Activated T-cell treated with anti-CD3 and anti-CD28 coated beads, Interleukin-2, amount 50 U/mL, for 72 hours (primary cell): ENCODE data around the gene TMEM187. TPM values are rescaled to one million over a fixed set of nuclear protein-coding genes. Genes with fewer than 3 reads are reported as not detected.
A peak's percentile ranks its signal among the peaks of the same experiment; 100 is the strongest.

Experiments used
- ATAC-seq, 2 donors: fragments of 150-1000 bp; cut with Tn5 transposase; replicated peaks in 1 of 2; 2 replicates each; pipeline ENCODE4 v1.10.0; 2021; ENCODE audit warnings: moderate library complexity in 2 of 2, mild to moderate bottlenecking in 1 of 2
- DNase-seq, 2 donors: peaks; one replicate each; pipeline ENCODE4 v3.0.0; 2021 to 2022; ENCODE audit warnings: mixed read lengths in 1 of 2
- H3K27ac Mint-ChIP-seq: one replicate; pipeline ENCODE4 v1.8.0; 2022; ENCODE audit warnings: mild to moderate bottlenecking, moderate library complexity, mixed read lengths
- H3K27me3 Mint-ChIP-seq: one replicate; pipeline ENCODE4 v1.8.0; 2022; ENCODE audit warnings: low read depth, mixed read lengths
- H3K36me3 Mint-ChIP-seq, 2 donors: one replicate each; pipeline ENCODE4 v1.8.0; 2022; ENCODE audit warnings: mixed read lengths in 2 of 2, mild to moderate bottlenecking in 1 of 2; ENCODE audit not compliant: insufficient read depth in 2 of 2
- H3K4me1 Mint-ChIP-seq: one replicate; pipeline ENCODE4 v1.8.0; 2022; ENCODE audit warnings: low read depth, mixed read lengths
- H3K4me3 Mint-ChIP-seq, 2 donors: one replicate each; pipeline ENCODE4 v1.8.0; 2022; ENCODE audit warnings: mild to moderate bottlenecking in 2 of 2, mixed read lengths in 2 of 2, moderate library complexity in 2 of 2
- H3K9me3 Mint-ChIP-seq, 2 donors: one replicate each; pipeline ENCODE4 v1.8.0; 2022; ENCODE audit warnings: mixed read lengths in 2 of 2
- total RNA-seq, 2 donors: library from RNA; stranded (reverse); gene quantifications; one replicate each; pipeline ENCODE4 v1.2.3, GENCODE V29; 2022

Gene TMEM187
- total RNA-seq, 2 donors from 2014 or later = 9.1 to 9.8 TPM

- Mint-ChIP-seq H3K9me3 (no peaks in the 10 kb centered on the region), H3K27ac (no peak overlapping the region), H3K27me3 (peaks cover 22% of the 10 kb centered on the region), H3K36me3 (peaks cover 0 to 1% of the 10 kb centered on the region in 2 donors), H3K4me1 (no peaks in the 10 kb centered on the region), H3K4me3 (no peak overlapping the region)
- ATAC-seq = peak in 1 of 2 donors; percentile 27
- no peak for DNase-seq
Observed at GRCh38 chrX:154029439-154029838, 56.9 kb downstream of the TMEM187 start.

- Mint-ChIP-seq H3K27me3 (peaks cover 22% of the 10 kb centered on the region), H3K36me3 (peaks cover 0 to 1% of the 10 kb centered on the region in 2 donors)
- no peak for ATAC-seq
Observed at GRCh38 chrX:154030266-154030665, 57.7 kb downstream of the TMEM187 start.

GRCh38 chrX:154030715-154031305 is 58.3 kb downstream of the TMEM187 start:
- H3K4me3 Mint-ChIP-seq = no peak overlapping the region
- H3K27ac Mint-ChIP-seq = no peak overlapping the region
- H3K9me3 Mint-ChIP-seq = no peaks in the 10 kb centered on the region
- ATAC-seq (no peak), DNase-seq (no peak)
- H3K27me3 Mint-ChIP-seq = peaks cover 22% of the 10 kb centered on the region
- H3K36me3 Mint-ChIP-seq = peaks cover 0 to 1% of the 10 kb centered on the region in 2 donors
- peaks cover under 1% of the 10 kb centered on the region for H3K4me1 Mint-ChIP-seq

More at GRCh38 chrX:154030266-154030665, 57.7 kb downstream of the TMEM187 start:
- no peaks in the 10 kb centered on the region for H3K9me3 Mint-ChIP-seq
- H3K27ac Mint-ChIP-seq = no peak overlapping the region
- no peak overlapping the region for H3K4me3 Mint-ChIP-seq
- DNase-seq = no peak
- no peaks in the 10 kb centered on the region for H3K4me1 Mint-ChIP-seq

GRCh38 chrX:154032160-154032559 is 59.6 kb downstream of the TMEM187 start:
- Mint-ChIP-seq H3K27me3 (peaks cover 22% of the 10 kb centered on the region), H3K4me1 (peaks cover 8% of the 10 kb centered on the region), H3K36me3 (peaks cover 0 to 3% of the 10 kb centered on the region in 2 donors), H3K27ac (peak overlapping the region; percentile 50), H3K4me3 (no peak overlapping the region), H3K9me3 (no peaks in the 10 kb centered on the region)
- DNase-seq (no peak), ATAC-seq (no peak)

- Mint-ChIP-seq H3K27me3 (peaks cover 22% of the 10 kb centered on the region), H3K36me3 (peaks cover 0 to 3% of the 10 kb centered on the region in 2 donors), H3K4me3 (no peak overlapping the region), H3K9me3 (no peaks in the 10 kb centered on the region), H3K27ac (peak overlapping the region; percentile 50), H3K4me1 (peaks cover 8% of the 10 kb centered on the region)
- ATAC-seq (no peak), DNase-seq (no peak)
Observed at GRCh38 chrX:154032653-154033052, 60.1 kb downstream of the TMEM187 start.

Other genes with a start within 250 kb of the TMEM187 start
- gene BCAP31, start 248.4 kb upstream of the TMEM187 start, total RNA-seq = 10 to 100 TPM; 91.5 to 94.1 TPM
- gene ABCD1, start 247.9 kb upstream of the TMEM187 start, total RNA-seq = 1 to 10 TPM; 8.0 to 8.3 TPM
- gene PLXNB3, start 208.5 kb upstream of the TMEM187 start, total RNA-seq = 1 to 10 TPM in 1 of 2 donors, under 1 TPM in 1; 0.77 to 1.7 TPM
- not detected for gene SRPK3, start 191.7 kb upstream of the TMEM187 start, total RNA-seq
- 10 to 100 TPM; 34.0 to 41.0 TPM for gene IDH3G, start 178.4 kb upstream of the TMEM187 start, total RNA-seq
- 100 to 1,000 TPM; 150 to 192 TPM for gene SSR4, start 178.1 kb upstream of the TMEM187 start, total RNA-seq
- 1 to 10 TPM in 1 of 2 donors, under 1 TPM in 1; 0.82 to 5.0 TPM for gene PDZD4, start 142.2 kb upstream of the TMEM187 start, total RNA-seq
- 1 to 10 TPM; 1.8 to 2.1 TPM for gene L1CAM, start 86.6 kb upstream of the TMEM187 start, total RNA-seq
- gene AVPR2, start 68.1 kb upstream of the TMEM187 start, total RNA-seq = not detected
- gene ARHGAP4, start 46.5 kb upstream of the TMEM187 start, total RNA-seq = 100 to 1,000 TPM; 147 to 158 TPM
- gene NAA10, start 37.7 kb upstream of the TMEM187 start, total RNA-seq = 10 to 100 TPM; 76.7 to 94.1 TPM
- gene RENBP, start 28.1 kb upstream of the TMEM187 start, total RNA-seq = 10 to 100 TPM; 11.6 to 13.9 TPM
- 10 to 100 TPM; 59.3 to 65.8 TPM for gene HCFC1, start 936 bp upstream of the TMEM187 start, total RNA-seq
- gene IRAK1, start 47.1 kb downstream of the TMEM187 start, total RNA-seq = 100 to 1,000 TPM; 131 to 150 TPM
- 10 to 100 TPM; 70.4 to 73.5 TPM for gene MECP2, start 125.0 kb downstream of the TMEM187 start, total RNA-seq
- not detected for gene OPN1LW, start 171.5 kb downstream of the TMEM187 start, total RNA-seq
- not detected for gene OPN1MW, start 209.8 kb downstream of the TMEM187 start, total RNA-seq
- gene OPN1MW2, start 247.0 kb downstream of the TMEM187 start, total RNA-seq = not detected